ENCODE results near the gene AMHR2.

DNA sequence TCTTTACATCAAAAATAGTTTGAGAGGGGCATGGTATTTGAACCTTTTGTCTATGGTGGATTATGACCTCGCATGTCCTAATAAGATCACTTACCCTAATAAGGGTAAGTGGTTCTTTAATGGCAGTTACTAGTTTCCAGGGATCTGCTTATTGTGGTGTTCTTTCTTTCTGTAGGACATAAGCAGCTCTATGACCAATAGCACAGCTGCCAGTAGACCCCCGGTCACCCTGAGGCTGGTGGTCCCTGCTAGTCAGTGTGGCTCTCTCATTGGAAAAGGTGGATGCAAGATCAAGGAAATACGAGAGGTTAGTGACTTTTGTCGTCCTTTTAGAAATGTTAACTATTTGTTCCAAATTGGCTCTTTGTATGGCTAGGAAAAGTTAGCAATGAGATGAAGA lies 35.4 kb downstream of the AMHR2 start:
- TF ChIP-seq, protein P1, sequence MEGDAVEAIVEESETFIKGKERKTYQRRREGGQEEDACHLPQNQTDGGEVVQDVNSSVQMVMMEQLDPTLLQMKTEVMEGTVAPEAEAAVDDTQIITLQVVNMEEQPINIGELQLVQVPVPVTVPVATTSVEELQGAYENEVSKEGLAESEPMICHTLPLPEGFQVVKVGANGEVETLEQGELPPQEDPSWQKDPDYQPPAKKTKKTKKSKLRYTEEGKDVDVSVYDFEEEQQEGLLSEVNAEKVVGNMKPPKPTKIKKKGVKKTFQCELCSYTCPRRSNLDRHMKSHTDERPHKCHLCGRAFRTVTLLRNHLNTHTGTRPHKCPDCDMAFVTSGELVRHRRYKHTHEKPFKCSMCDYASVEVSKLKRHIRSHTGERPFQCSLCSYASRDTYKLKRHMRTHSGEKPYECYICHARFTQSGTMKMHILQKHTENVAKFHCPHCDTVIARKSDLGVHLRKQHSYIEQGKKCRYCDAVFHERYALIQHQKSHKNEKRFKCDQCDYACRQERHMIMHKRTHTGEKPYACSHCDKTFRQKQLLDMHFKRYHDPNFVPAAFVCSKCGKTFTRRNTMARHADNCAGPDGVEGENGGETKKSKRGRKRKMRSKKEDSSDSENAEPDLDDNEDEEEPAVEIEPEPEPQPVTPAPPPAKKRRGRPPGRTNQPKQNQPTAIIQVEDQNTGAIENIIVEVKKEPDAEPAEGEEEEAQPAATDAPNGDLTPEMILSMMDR (IDR thresholded peaks at IDR 0.05; ENCODE audit: insufficient read depth, low read depth, low read length) = no peak
- no peak for TF ChIP-seq EZH2 (IDR thresholded peaks at IDR 0.05; ENCODE audit: insufficient read depth, low read length)
